ENCODE measurements around the gene ELN.

Gene ELN

DNA sequence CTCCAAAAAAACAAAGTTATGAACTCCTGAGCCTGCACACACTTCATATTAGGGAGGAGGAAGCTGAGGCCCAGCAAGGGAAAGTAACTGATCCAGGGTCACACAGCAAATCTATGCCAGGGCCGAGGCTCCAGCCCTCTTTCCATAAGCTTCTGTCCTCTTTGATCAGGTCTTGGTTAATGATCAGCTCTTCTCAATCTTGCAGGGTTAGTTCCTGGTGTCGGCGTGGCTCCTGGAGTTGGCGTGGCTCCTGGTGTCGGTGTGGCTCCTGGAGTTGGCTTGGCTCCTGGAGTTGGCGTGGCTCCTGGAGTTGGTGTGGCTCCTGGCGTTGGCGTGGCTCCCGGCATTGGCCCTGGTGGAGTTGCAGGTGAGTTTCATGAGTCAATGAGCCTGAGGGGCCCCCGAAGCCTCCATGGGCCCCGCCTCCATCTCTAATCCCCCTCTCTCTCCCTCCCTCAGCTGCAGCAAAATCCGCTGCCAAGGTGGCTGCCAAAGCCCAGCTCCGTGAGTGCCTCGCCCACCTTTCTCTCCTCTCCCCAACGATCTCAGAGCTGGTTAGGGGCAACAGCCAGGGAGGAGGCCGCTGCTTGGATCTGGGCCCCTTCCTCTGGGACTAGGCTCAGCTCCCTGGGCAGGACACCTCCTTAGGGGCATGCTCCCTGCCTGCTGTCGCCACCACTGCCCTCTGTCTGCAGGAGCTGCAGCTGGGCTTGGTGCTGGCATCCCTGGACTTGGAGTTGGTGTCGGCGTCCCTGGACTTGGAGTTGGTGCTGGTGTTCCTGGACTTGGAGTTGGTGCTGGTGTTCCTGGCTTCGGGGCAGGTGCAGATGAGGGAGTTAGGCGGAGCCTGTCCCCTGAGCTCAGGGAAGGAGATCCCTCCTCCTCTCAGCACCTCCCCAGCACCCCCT lies 32.0 kb downstream of the ELN start:
- no peak for DNase-seq (ENCODE audit: low read depth in 2 of 2)

DNA sequence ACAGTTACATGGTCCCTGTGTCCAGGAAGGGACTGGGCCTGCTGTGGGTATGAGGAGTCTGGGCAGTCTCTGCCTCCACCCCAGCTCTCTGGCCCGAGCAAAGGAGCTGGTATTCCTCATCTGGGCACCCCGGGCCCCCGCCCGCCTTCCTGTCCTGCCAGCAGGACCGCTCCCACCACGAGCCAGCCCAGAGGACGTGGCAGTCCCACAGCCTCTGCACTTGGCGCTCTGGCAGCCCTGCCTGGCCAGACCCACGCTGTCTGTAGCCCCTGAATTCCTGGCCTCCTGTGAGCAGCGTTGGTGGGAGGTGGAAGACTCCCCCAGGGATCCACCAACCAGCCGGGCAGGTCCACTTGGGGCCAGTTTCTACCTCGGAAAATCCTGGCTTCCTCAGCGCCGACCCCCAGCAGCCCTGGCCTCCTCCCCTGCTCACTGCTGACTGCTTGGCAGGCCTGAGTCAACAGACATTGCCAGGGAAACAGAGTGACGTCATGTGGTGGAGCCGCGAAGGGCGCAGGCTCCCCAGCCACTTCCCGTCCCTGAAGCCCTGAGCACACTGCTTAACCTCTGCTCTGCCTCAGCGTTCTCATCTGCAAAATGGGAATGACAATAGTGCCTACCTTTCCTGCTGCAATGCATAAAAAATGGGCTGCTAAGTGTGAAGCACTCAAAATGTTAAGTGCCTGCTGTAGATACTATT lies 34.0 kb downstream of the ELN start:
- DNase-seq (ENCODE audit: low read depth in 2 of 2): peak; percentile 71 to 75

DNA sequence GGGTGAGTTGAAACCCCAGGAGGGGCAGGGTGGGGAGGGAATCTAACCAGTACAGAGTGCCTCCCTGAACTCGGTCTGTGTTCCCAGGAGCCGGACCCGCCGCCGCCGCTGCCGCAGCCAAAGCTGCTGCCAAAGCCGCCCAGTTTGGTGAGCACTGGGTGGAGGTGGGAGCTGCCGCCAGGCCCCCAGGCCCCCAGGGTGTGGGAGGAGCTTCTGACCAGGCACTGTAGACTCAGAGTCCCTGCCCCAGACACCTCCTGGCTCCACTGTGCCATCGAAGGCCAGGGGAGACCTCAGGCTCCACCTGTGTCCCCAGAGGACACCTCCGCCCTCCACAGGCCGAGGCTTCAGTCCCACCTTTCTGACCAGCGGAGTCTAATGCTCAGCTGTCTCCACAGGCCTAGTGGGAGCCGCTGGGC lies 35.3 kb downstream of the ELN start:
- no peak for DNase-seq (ENCODE audit: low read depth in 2 of 2)

DNA sequence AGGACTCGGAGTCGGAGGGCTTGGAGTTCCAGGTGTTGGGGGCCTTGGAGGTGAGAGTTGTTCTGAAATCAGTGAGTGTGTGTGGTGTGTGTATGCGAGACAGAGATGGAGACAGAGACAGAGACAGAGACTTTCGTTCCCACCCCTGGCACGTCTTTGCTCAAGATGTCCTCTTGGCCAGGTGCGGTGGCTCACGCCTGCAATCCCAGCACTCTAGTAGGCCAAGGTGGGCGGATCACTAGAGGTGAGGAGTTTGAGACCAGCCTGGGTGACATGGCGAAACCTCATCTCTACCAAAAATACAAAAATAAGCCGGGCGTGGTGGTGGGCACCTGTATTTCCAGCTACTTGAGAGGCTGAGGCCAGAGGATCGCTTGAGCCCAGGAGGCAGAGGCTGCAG lies 35.7 kb downstream of the ELN start:
- no peak for DNase-seq (ENCODE audit: low read depth in 2 of 2)

DNA sequence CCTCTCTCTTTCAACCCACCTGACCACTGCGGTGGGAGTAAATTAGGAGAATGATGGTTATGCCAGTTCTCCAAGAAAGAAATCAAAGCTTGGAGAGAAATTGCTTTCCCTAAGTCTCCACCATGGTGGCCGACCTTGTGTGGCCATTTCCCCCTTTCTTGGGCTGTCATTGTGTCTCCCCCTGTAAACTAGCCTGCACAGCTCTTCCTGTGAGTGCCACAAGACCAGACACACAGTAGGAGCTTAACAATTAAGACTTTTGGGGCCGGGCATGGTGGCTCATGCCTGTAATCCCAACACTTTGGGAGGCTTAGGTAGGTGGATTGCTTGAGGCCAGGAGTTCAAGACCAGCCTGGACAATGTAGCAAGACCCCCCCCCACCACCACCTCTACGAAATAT lies 36.7 kb downstream of the ELN start:
- no peak for DNase-seq (ENCODE audit: low read depth in 2 of 2)

DNA sequence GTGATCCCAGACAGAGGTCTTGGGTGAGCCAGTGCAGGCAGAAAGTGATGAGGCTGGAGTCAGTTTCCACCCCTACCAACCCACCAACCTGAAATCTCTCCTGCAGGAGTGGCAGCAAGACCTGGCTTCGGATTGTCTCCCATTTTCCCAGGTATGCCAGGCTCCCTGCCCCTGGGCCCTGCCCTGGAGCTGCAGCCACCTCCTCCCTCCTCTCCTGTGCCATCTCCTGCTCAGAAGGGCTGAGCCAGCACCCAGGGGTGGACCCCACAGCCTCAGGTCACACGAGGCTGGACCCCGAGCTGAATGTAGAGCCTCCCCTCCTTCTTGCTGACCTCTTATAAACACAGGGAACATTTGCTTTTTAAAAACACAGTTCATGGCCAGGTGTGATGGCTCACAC lies 38.7 kb downstream of the ELN start:
- DNase-seq (ENCODE audit: low read depth in 2 of 2): no peak

DNA sequence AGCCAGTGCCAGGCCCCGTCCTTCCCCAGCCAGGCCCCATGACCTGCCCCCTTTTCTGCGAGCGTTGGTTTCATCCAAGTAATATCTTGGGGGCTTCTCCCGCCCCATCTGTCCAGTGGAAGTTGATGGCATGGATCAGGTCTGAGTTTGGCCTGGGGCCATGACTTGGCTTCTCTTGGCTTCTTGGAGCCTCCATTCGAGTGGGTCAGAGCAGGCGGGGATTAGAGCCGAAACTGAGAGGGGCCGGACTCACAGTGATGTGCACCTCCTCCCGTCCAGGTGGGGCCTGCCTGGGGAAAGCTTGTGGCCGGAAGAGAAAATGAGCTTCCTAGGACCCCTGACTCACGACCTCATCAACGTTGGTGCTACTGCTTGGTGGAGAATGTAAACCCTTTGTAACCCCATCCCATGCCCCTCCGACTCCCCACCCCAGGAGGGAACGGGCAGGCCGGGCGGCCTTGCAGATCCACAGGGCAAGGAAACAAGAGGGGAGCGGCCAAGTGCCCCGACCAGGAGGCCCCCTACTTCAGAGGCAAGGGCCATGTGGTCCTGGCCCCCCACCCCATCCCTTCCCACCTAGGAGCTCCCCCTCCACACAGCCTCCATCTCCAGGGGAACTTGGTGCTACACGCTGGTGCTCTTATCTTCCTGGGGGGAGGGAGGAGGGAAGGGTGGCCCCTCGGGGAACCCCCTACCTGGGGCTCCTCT lies 40.6 kb downstream of the ELN start:
- no peak for DNase-seq (ENCODE audit: low read depth in 2 of 2)

DNA sequence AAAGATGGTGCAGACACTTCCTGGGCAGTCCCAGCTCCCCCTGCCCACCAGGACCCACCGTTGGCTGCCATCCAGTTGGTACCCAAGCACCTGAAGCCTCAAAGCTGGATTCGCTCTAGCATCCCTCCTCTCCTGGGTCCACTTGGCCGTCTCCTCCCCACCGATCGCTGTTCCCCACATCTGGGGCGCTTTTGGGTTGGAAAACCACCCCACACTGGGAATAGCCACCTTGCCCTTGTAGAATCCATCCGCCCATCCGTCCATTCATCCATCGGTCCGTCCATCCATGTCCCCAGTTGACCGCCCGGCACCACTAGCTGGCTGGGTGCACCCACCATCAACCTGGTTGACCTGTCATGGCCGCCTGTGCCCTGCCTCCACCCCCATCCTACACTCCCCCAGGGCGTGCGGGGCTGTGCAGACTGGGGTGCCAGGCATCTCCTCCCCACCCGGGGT lies 41.1 kb downstream of the ELN start:
- no peak for DNase-seq (ENCODE audit: low read depth in 2 of 2)

DNA sequence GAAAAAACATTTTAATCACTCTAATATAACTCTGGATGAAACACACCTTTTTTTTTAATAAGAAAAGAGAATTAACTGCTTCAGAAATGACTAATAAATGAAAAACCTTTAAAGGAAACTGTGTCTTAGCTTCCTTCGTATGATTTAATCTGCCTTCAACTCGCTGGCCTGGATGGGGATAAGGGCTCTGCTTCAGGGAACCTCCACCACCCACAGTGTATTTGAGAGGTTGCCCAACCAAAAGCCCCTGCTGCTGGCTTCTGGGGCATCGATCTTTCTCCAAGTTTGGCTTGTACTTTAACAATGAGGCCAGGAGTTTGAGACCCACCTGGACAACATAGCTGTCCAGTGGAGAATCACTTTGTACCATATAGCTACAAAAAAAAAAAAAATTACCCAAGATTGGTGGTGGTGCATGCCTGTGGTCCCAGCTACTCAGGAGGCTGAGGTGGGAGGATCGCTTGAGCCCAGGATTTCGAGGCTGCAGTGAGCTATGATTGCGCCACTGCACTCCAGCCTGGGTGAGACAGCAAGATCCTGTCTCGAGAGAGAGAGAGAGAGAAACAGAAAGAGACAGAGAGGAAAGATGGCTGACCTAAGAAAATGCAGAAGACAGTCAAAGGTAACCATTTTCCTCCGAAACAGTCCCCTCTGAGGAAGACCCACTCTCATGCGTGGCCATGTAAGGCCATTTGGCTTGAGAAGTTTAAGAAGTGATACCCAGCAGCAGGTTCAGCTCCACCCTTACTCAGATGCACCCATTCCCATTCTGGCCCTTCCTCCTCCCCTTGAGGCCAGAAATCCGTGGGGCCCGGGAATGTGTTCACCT lies 42.0 kb downstream of the ELN start:
- DNase-seq (ENCODE audit: low read depth in 2 of 2): no peak

DNA sequence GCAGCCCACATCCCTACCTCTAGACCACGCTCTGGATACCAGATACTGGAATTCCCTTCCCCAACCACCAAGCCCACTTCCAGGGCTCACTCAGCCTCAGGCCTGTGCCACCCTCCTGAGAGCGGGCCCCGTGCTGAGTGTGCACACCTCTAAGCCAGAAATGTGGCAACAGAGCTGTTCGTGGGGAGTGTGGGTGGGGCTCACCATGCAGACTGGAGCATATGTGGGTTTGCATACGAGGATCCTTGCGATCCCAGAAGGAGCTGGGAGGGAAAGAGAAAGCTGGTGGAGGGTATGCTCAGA lies 42.6 kb downstream of the ELN start:
- DNase-seq (ENCODE audit: low read depth in 2 of 2): no peak

DNA sequence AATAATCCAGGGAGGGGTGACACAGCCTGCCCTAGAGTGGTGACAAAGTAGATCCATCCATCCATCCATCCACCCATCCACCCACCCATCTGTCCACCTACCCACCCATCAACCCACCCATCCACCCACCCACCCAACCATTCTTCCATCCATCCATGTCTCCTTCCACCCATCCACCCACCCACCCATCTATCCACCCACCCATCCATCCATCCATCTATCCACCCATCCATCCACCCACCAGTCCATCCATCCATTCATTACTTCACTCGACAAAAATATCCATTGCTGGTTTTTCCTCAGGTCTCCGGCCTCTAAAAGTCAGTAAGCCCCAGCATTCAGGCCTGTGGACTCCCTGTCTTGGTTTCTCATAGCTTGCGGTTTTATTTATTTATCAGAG lies 43.1 kb downstream of the ELN start:
- no peak for DNase-seq (ENCODE audit: low read depth in 2 of 2)

DNA sequence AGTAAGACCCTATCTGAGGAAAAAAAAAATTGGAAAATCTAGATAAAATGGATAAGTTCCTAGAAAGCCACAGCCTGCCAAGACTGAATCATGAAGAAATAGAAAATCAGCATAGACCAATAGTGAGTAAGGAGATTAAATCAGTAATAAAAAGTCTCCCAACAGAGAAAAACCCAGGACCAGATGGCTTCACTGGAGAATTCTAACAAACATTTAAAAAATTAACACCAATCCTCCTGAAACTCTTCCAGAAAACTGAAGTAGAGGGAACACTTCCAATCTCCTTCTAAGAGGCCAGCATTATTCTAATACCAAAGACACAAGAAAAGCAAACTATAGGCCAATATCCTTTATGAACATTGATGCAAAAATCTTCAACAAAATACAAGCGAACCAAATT lies 46.8 kb downstream of the ELN start:
- DNase-seq (ENCODE audit: low read depth in 2 of 2): no peak

DNA sequence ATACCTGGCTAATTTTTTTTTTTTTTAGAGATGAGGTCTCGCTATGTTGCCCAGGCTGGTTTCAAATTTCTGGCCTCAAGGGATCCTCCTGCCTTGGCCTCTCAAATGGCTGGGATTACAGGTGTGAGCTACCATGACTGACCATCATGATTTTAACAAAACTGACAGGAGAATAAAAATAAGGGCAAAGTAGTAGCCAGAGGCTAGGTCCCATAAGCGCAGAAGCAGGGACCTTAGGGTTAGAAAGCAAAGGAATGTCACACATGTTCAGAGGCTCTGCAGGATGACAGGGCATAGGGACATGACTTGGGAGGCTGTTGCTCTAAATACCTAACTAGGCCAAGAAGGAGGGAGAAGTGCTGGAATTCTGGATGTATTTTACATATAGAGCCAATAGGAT lies 50.5 kb downstream of the ELN start:
- DNase-seq (ENCODE audit: low read depth in 2 of 2): no peak

DNA sequence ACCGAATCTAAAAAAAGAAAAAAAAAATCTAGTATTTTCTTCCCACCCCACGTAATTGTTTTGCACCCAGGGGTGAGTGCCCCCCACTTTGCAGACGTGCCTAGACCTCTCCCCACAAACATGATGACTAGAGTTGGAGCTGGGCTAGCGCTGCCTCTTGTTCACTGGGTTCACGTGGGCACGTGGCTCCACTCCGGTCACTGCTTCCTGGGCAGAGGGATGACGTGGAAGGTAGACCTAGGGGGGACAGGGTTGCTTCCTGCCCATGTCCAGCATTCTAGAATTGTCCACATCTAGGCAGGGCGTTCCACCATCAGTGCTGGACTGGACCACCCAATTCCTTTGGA lies 54.8 kb downstream of the ELN start:
- no peak for DNase-seq (ENCODE audit: low read depth in 2 of 2)

DNA sequence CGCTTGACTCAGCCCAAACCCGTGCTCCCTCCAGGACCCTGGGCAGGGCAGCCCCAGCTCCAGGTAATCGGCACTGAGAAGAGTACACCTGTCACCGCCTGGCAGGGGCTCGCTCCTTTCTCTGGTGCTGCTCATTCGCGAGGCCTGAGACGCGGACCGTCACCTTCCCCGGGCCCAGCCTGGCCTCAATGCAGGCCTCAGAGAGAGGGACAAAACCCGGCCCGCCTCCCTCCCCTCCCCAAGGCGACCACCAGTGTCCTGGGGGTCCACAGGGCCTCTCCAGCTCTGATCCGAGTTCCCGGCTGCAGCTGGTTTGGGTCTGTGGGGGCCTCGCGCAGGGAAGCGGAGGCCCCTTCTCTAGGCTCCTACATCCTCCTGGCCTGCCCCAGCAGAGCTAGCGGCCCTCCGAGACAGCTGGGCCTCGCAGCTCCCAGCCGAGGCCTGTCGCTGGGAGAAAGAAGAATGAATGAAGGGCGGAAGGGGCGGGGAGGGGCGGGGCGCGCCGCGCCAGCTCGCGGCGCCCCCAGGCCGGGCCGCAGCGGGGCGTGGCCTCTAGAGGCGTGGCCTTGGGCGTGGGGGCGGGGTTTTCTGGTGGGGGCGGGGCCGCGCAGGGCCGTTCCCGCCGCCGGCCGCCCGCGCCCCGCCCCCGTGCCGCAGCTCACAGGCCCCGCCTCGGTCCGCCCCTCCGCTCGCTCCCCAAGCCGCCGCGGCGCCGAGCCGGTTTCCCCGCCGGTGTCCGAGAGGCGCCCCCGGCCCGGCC lies 55.3 kb downstream of the ELN start, which contains the start of gene LIMK1:
TSS of gene LIMK1 (plus strand) at position 688 of the 760 bp plus-strand sequence. CDS start 187 bp downstream, outside the sequence.
- DNase-seq (ENCODE audit: low read depth in 2 of 2): peak; percentile 46 to 59

DNA sequence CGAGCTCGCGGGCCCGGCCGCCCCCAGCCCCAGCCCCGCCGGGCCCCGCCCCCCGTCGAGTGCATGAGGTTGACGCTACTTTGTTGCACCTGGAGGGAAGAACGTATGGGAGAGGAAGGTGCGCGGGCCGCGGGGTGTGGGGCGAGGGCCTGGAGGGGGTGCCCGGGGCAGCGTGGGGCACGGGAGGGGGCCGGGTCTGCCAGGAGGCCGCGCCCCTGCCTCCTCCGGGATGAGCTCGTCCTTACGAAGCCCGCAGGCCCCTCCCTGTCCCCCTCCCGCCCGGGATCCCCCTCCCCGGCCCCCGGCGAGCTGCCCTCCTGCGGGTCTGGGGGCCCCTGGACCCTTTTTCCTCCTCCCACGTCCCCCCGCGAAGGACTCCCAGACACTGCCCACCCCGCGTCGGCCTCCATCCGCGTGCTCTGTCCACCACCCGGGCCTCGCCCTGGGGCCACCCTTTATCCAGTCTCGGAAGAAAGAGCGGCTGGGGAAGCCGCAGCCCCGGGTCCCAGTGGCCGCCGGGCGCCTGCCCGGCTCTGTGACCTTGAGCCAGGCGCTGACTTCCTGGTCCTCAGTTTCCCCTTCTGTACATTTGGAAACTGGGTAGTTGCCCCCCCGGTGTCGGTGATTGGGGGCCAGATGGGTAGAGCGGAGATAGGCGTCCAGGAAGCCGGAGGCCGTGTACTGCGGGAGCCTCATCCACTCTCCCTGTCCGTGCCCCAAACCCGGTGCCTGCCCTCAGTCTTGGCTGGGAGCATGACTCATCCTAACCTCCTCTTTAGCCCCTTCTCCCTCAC lies 56.2 kb downstream of the ELN start:
- DNase-seq (ENCODE audit: low read depth in 2 of 2): no peak

DNA sequence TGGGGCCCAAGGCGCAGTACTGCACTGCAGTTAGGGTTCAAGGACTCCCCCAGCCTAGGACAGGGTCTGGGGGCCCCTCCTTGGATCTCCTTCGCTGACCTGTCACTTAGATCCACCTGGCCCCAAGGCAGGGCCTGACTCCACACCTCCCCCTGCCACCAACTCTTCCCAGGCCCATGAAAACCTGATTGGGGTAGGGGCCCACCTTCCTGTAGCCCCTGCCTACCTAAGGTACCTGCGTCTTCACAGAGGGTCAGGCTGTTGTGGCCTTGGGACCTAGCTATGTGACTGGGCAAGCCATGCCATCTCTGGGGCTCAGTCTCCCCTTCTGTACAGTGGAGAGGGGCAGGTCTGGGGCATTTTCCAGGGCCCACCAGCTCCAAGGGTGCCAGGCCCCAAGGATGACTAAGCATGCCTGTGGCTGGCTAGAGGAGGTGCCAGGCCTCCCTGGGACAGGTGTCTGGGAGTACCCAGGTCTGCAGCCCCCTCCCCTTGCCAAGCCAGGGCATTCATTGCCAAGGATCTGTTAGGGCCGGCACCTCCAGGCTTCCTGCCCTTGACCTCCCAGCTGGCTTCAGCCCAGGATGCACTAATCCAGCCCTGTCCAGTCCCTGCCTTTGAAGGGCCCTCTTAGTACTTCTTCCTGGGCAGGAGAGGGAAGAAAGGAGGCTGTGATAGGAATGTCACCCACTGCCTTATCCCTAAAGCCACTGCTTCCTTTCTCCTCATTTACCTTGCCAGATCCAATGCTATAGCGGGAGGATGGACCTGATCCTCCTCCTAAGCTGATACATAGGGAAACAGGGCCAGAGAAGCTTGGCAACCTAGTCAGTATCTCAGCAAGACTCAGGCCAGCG lies 57.0 kb downstream of the ELN start:
- DNase-seq (ENCODE audit: low read depth in 2 of 2): no peak

DNA sequence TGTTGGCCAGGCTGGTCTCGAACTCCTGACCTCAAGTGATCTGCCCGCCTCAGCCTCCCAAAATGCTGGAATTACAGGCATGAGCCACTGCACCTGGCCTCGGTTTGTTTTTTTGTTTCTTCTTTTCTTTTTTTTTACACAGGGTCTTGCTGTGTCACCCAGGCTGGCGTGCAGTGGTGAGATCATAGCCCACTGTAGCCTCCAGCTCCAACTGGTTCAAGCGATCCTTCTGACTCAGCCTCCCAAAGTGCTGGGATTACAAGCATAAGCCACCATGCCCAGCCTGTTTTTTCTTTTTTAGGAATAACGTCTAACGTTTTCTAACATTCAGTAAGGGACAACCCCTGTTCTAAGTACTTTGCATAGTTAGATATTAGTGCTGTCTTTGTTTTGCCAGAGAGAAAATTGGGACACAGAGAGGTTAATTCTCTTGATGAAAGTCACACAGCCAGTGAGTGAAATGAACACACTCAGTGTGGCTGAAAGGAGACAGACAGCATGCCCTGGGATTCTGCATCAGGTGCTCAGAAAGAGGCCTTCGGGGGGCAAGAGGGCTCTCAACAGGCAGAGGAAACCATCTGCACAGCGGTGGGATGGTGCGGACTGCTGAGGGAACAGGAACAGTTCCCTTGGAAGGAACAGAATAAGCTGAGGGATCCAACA lies 59.9 kb downstream of the ELN start:
- no peak for DNase-seq (ENCODE audit: low read depth in 2 of 2)
